ENCODE results near the gene BBOF1. TPM values are rescaled to one million over a fixed set of nuclear protein-coding genes. Genes with fewer than 3 reads are reported as not detected.

Gene BBOF1
- total and polyA plus RNA-seq, 2 of the 8 experiments (the other 6 are each of a cell fraction or from before 2014, with no cell fraction given) = 0.26 to 0.60 TPM

GRCh38 chr14:74042296-74042695 lies 23.1 kb downstream of the BBOF1 start (continued):
- TF ChIP-seq, protein P1, sequence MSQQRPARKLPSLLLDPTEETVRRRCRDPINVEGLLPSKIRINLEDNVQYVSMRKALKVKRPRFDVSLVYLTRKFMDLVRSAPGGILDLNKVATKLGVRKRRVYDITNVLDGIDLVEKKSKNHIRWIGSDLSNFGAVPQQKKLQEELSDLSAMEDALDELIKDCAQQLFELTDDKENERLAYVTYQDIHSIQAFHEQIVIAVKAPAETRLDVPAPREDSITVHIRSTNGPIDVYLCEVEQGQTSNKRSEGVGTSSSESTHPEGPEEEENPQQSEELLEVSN (IDR thresholded peaks at IDR 0.05) = no peak
- TF ChIP-seq RBBP5 (IDR thresholded peaks at IDR 0.05; ENCODE audit: borderline replicate concordance, low read depth, low read length) (no peak), RNF2 (IDR thresholded peaks at IDR 0.05; ENCODE audit: borderline replicate concordance, low read depth, low read length, missing control alignments, poor library complexity, severe bottlenecking) (no peak), SP2 (IDR thresholded peaks at IDR 0.05; ENCODE audit: low read length) (no peak)
- TF ChIP-seq, protein P2, sequence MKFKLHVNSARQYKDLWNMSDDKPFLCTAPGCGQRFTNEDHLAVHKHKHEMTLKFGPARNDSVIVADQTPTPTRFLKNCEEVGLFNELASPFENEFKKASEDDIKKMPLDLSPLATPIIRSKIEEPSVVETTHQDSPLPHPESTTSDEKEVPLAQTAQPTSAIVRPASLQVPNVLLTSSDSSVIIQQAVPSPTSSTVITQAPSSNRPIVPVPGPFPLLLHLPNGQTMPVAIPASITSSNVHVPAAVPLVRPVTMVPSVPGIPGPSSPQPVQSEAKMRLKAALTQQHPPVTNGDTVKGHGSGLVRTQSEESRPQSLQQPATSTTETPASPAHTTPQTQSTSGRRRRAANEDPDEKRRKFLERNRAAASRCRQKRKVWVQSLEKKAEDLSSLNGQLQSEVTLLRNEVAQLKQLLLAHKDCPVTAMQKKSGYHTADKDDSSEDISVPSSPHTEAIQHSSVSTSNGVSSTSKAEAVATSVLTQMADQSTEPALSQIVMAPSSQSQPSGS (IDR thresholded peaks at IDR 0.05; ENCODE audit: low read length) = no peak
